ENCODE data around the gene PALLD. TPM values are rescaled to one million over a fixed set of nuclear protein-coding genes. Genes with fewer than 3 reads are reported as not detected.
A peak's percentile ranks its signal among the peaks of the same experiment; 100 is the strongest.

Gene PALLD
- total RNA-seq, 1 experiment from 2014 or later = 50.0 TPM

- no peak for DNase-seq (ENCODE audit: low read depth)
These were observed 262.5 kb downstream of the PALLD start for GRCh38 chr4:168759321-168759720.

GRCh38 chr4:168759959-168760527, 263.2 kb downstream of the PALLD start:
- no peak for DNase-seq (ENCODE audit: low read depth)

GRCh38 chr4:168761066-168761465, 264.2 kb downstream of the PALLD start:
- no peak for DNase-seq (ENCODE audit: low read depth)

GRCh38 chr4:168765322-168765721, 268.5 kb downstream of the PALLD start:
- DNase-seq (ENCODE audit: low read depth) = no peak

GRCh38 chr4:168765726-168766125, 268.9 kb downstream of the PALLD start:
- DNase-seq (ENCODE audit: low read depth) = peak; percentile 46

- peak; percentile 17 for DNase-seq (ENCODE audit: low read depth)
These were observed 269.9 kb downstream of the PALLD start for GRCh38 chr4:168766604-168767316.

- DNase-seq (ENCODE audit: low read depth) = no peak
These were observed 272.6 kb downstream of the PALLD start for GRCh38 chr4:168769416-168769815.

- DNase-seq (ENCODE audit: low read depth) = no peak
These were observed 273.0 kb downstream of the PALLD start for GRCh38 chr4:168769837-168770236.

- DNase-seq (ENCODE audit: low read depth) = no peak
These were observed 274.4 kb downstream of the PALLD start for GRCh38 chr4:168771251-168771650.

- no peak for DNase-seq (ENCODE audit: low read depth)
These were observed 276.7 kb downstream of the PALLD start for GRCh38 chr4:168773388-168774195.

- DNase-seq (ENCODE audit: low read depth) = no peak
These were observed 279.5 kb downstream of the PALLD start for GRCh38 chr4:168776382-168776781.

- DNase-seq (ENCODE audit: low read depth) = no peak
These were observed 280.6 kb downstream of the PALLD start for GRCh38 chr4:168777277-168777965.

- no peak for DNase-seq (ENCODE audit: low read depth)
These were observed 284.5 kb downstream of the PALLD start for GRCh38 chr4:168781341-168781740.

GRCh38 chr4:168781926-168782325, 285.1 kb downstream of the PALLD start:
- DNase-seq (ENCODE audit: low read depth) = no peak

- DNase-seq (ENCODE audit: low read depth) = no peak
These were observed 285.6 kb downstream of the PALLD start for GRCh38 chr4:168782439-168782838.

GRCh38 chr4:168784786-168785461, 288.1 kb downstream of the PALLD start:
- peak; percentile 21 for DNase-seq (ENCODE audit: low read depth)

GRCh38 chr4:168787334-168787733, 290.5 kb downstream of the PALLD start:
- DNase-seq (ENCODE audit: low read depth) = no peak

- DNase-seq (ENCODE audit: low read depth) = no peak
These were observed 291.1 kb downstream of the PALLD start for GRCh38 chr4:168787801-168788595.

- no peak for DNase-seq (ENCODE audit: low read depth)
These were observed 294.0 kb downstream of the PALLD start for GRCh38 chr4:168790898-168791297.

GRCh38 chr4:168791376-168791775, 294.5 kb downstream of the PALLD start:
- no peak for DNase-seq (ENCODE audit: low read depth)

GRCh38 chr4:168793542-168793941, 296.7 kb downstream of the PALLD start:
- no peak for DNase-seq (ENCODE audit: low read depth)
